Measurements from ENCODE around the gene ZNF610.

The ZNF610 gene

DNA sequence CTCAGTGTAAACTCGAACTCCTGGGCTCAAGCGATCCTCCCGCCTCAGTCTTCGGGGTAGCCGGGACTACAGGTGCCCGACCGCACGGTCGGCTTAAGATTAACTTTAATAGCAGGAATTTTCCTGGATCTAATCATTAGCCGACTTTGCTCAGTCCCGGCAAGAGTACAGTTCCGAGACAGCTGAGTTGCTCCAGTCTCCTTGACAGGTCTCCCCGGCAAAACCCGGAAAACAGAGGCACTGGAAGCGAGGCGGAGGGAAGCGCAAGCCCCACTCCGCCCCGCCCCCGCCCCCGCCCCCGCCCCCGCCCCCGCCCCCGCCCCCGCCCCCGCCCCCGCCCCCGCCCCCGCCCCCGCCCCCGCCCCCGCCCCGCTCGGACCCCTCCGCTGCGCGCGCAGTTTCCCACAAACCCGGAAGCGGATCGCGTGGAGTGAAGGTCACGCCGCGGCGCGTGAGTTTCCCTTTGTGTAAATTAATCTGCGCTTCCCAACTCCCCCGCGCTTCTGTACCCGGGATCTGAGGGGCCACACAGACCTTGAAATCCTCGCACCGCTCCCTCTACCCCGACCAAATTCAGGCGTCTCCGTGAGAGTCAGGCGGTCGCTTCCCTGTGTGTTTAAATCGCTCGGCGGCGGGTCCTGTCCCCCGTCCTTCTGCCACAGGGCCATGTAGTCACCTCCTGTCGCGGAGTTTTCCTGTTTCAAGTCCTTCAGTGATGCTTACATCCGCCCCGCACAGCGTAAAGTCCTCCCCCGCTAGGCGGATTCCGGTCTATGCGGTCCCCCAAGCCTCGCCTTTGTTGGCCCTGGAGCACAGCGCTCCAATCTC lies 39.1 kb upstream of the ZNF610 start, which contains the start of gene ZNF480:
TSS of gene ZNF480 (plus strand) at position 397 of the 828 bp plus-strand sequence. CDS start 3,244 bp downstream, outside the sequence.
- Histone ChIP-seq H3K4me2 (ENCODE audit: low read length) (peak within 1 kb of the TSS; percentile 93), H3K36me3 (replicated peaks; ENCODE audit: low read depth, low read length) (peaks cover 61% of the 10 kb centered on the region), H3K4me1 (ENCODE audit: low read length) (peaks cover 7% of the 10 kb centered on the region), H2AFZ (ENCODE audit: low read depth, low read length) (peak within 1 kb of the TSS; percentile 72), H3K79me2 (ENCODE audit: low read length) (peaks cover 23% of the 10 kb centered on the region), H3K27ac (ENCODE audit: low read length) (peak within 1 kb of the TSS; percentile 58), H3K27me3 (ENCODE audit: low read depth, low read length) (no peaks in the 10 kb centered on the region), H4K20me1 (ENCODE audit: insufficient read depth, low read length) (no peaks in the 10 kb centered on the region), H3K4me3 (ENCODE audit: low read length) (peak within 1 kb of the TSS; percentile 85), H3K9me3 (ENCODE audit: insufficient read depth, low read length) (peaks cover 17% of the 10 kb centered on the region; the same call in 1 of the 2 replicates), H3K9ac (ENCODE audit: low read length) (peak within 1 kb of the TSS; percentile 89)
- TF ChIP-seq, protein P1, sequence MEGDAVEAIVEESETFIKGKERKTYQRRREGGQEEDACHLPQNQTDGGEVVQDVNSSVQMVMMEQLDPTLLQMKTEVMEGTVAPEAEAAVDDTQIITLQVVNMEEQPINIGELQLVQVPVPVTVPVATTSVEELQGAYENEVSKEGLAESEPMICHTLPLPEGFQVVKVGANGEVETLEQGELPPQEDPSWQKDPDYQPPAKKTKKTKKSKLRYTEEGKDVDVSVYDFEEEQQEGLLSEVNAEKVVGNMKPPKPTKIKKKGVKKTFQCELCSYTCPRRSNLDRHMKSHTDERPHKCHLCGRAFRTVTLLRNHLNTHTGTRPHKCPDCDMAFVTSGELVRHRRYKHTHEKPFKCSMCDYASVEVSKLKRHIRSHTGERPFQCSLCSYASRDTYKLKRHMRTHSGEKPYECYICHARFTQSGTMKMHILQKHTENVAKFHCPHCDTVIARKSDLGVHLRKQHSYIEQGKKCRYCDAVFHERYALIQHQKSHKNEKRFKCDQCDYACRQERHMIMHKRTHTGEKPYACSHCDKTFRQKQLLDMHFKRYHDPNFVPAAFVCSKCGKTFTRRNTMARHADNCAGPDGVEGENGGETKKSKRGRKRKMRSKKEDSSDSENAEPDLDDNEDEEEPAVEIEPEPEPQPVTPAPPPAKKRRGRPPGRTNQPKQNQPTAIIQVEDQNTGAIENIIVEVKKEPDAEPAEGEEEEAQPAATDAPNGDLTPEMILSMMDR (IDR thresholded peaks at IDR 0.05; ENCODE audit: low read depth, low read length), result no peak
- TF ChIP-seq EZH2phosphoT487 (IDR thresholded peaks at IDR 0.05; ENCODE audit: low read depth), result no peak

DNA sequence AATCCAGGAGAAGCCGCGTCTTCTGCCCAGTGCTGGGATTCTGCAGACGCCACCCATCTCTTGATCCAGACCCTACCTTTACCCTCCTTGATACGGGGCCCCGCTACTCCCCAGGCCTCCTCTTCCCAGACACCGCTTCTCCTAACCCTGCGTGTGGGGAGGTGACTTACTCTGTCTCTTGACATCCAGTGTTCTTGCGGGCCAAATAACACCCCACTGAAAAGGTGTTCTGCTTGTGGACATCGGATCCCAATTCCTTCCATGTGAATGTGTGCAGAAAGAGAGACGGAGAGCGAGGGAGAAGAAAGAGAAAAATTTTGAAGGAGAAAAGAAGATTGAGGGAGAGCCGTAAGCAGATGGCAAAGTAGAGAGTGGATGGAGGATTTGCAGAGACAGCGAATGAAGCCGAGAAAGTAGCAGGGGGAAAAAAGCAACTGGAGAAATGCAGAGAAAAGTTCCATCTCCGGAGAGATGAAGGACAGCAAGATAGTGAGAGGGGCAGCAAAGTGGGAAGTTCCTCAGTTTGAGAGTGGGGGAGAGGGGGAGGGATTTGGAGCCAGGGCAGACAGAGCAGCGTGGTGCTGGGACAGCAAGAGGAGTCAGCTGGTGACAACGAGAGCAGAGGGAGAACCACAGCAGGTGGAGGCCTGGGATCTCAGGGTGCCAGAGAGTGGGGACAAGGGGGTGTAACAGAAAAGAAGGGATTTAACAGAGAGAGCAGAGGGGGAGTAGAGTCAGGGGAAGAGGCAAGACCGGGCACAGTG lies 38.3 kb upstream of the ZNF610 start:
- Histone ChIP-seq H4K20me1 (ENCODE audit: insufficient read depth, low read length) (no peaks in the 10 kb centered on the region), H2AFZ (ENCODE audit: low read depth, low read length) (0 out of 2 replicates have a peak overlapping the region, but pooled peaks have one; percentile 69), H3K79me2 (ENCODE audit: low read length) (peaks cover 23% of the 10 kb centered on the region), H3K9me3 (ENCODE audit: insufficient read depth, low read length) (peaks cover 12% of the 10 kb centered on the region; the same call in 1 of the 2 replicates), H3K4me1 (ENCODE audit: low read length) (peaks cover 7% of the 10 kb centered on the region), H3K9ac (ENCODE audit: low read length) (peak overlapping the region; percentile 89), H3K4me3 (ENCODE audit: low read length) (peak overlapping the region; percentile 85), H3K36me3 (replicated peaks; ENCODE audit: low read depth, low read length) (peaks cover 61% of the 10 kb centered on the region), H3K4me2 (ENCODE audit: low read length) (peak overlapping the region; percentile 93), H3K27me3 (ENCODE audit: low read depth, low read length) (no peaks in the 10 kb centered on the region), H3K27ac (ENCODE audit: low read length) (peak overlapping the region; percentile 58)
- TF ChIP-seq EZH2phosphoT487 (IDR thresholded peaks at IDR 0.05; ENCODE audit: low read depth), result no peak
- TF ChIP-seq, protein P1 (IDR thresholded peaks at IDR 0.05; ENCODE audit: low read depth, low read length), result no peak

DNA sequence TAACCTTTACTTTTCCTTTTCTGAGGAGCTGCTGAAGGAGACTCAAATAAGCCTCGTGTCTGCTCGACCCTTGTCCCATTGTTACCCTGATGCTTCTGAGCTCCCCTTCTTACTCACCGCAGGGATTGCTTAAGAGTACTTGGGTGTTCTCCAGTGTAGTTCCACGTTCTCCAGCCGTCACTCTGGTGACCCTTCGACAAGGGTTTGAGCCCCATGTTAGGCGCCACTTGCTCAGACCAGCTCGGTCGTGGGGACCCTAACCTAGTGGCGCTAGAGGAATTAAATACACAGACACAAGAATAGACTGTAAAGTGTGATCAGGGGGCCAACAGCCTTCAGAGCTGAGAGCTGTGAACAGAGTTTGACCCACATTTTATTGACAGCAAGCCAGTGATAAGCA lies 28.8 kb upstream of the ZNF610 start:
- H3K9me3 ChIP-seq (ENCODE audit: insufficient read depth, low read length), result peaks cover 47% of the 10 kb centered on the region
- no peak overlapping the region for H3K27ac ChIP-seq (ENCODE audit: low read length)

More for the DNA sequence above, 28.8 kb upstream of the ZNF610 start:
- Histone ChIP-seq H3K4me3 (ENCODE audit: low read length) (no peak overlapping the region), H3K79me2 (ENCODE audit: low read length) (no peaks in the 10 kb centered on the region; the same call in 1 of the 2 replicates), H3K27me3 (ENCODE audit: low read depth, low read length) (no peaks in the 10 kb centered on the region), H3K4me1 (ENCODE audit: low read length) (no peaks in the 10 kb centered on the region), H3K36me3 (replicated peaks; ENCODE audit: low read depth, low read length) (peaks cover 92% of the 10 kb centered on the region), H4K20me1 (ENCODE audit: insufficient read depth, low read length) (no peaks in the 10 kb centered on the region), H2AFZ (ENCODE audit: low read depth, low read length) (no peak overlapping the region), H3K4me2 (ENCODE audit: low read length) (no peak overlapping the region), H3K9ac (ENCODE audit: low read length) (no peak overlapping the region)
- TF ChIP-seq, protein P1 (IDR thresholded peaks at IDR 0.05; ENCODE audit: low read depth, low read length), result no peak
